ENCODE measurements around the gene GBF1.

GBF1 gene

DNA sequence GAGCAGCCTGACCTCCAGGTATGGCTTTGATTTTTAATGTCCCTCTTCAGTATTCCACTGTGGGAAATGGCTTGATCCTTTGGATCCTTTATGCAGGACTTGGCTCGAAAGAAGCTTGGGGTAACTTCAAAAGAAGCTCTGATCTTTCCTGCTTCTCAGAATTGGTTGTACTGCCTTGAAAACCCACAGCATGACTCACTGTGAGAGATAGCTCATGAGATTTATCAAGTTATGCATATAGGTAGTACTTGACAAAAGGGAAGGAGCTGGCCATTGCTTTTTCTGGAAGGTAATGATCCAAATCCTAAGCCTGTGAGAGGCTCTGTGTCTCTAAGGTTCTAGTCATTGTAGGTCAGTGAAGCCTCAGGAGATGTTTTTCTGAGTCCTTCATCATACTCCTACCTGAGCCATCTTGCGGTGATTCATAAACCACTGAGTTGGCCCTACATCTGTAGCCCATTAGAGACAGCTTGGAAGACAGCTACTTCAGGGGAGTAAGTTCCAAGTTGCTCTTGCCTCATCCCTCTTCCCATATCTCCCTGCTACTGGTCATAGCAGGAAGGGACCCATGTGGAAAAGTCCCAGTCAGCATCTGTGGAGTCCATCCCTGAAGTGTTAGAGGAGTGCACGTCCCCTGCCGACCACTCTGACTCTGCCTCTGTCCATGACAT is 113.5 kb downstream of the GBF1 start:
- no peak for DNase-seq

DNA sequence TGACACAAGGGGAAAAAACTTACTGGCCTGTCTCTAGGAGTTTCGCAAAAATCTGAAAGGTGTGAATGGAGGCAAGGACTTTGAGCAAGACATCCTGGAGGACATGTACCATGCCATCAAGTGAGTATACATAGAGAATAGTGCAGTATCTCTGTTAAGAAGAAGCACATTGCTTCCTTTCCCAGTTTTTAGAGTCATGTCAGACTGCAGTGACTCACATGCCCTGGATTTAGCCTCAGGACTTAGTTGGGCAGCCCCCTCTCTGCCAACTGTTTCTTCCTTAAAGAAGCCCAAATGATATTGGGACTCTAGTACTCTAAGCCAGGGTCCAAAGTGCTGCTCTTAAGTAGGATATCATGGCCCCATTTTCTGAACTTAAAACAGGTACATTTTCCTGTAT is 122.1 kb downstream of the GBF1 start:
- no peak for DNase-seq

DNA sequence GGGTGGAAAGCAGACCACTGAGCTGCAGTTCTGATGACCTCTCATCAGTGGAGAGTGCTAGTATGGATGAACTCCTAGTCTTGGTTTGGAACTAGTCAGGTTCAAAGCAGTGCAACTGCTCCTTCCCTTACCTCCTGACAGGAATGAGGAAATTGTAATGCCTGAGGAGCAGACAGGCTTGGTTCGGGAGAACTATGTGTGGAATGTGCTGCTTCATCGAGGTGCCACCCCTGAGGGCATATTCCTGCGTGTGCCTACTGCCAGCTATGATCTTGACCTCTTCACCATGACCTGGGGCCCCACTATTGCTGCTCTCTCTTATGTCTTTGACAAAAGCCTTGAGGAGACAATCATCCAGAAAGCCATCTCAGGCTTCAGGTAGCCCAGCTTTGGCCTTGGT is 122.7 kb downstream of the GBF1 start:
- DNase-seq: no peak

DNA sequence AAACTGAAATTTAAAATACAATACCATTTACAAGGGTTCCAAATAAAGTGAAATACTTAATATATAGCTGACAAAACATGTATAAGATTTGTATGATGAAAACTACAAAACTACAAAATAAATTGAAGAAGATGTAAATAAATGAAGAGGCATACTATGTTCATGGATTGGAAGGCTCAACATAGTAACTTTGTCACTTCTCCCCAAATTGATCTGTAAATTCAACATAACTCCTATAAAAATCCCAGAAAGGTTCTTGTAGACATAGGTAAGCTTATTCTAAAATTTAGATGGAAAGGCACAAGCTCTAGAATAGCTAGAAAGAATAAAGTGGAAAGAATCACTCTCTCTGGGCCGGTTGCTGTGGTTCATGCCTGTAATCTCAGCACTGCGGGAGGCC is 126.0 kb downstream of the GBF1 start:
- no peak for DNase-seq

DNA sequence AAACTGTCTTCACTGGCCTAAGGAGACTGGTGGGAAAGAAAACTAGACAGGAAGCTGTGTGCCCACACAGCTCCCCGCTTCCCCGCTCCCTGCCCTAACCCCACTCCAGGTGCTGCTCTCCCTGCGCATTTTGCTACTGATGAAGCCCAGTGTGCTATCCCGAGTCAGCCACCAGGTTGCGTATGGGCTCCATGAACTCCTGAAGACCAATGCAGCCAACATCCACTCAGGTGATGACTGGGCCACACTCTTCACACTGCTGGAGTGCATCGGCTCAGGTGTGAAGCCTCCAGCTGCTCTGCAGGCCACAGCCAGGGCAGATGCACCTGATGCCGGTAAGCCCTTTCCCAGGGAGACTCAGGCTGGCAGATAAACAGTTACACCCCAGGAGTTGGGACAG is 129.9 kb downstream of the GBF1 start:
- DNase-seq: no peak

DNA sequence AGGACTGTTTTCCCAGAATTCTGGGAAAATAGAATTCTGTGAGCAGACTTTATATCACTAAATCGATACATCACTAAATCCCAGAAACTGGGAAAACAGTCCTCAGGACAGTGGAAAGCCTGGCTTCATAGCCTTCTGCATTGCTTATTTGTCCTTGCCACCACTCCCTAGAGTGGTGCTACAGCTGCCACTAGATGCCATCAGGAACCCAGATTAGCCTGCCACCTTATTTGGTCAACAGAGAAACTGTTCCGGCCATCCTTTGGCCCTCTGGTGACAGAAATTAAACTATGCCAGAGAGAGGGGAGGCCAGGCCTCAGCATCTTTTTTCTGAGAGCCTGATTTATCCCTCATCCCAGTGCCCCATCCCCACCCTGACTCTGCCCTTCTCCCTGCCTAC is 130.5 kb downstream of the GBF1 start:
- DNase-seq: no peak

DNA sequence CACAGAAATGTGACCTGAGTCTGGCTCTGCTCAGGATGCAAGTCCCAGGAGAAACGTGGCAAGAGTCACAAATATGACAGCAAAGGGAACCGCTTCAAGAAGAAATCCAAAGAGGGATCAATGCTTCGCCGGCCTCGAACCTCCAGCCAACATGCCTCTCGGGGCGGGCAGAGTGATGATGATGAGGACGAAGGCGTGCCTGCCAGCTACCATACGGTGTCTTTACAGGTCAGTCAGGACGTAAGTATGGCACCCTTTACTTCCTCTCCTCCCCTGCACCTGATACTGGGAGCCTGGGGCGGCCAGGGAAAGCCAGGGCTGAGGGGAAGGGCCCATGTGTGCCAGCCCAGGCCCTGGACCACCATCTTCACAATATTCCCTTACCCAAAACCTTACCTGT is 131.6 kb downstream of the GBF1 start:
- DNase-seq: no peak

DNA sequence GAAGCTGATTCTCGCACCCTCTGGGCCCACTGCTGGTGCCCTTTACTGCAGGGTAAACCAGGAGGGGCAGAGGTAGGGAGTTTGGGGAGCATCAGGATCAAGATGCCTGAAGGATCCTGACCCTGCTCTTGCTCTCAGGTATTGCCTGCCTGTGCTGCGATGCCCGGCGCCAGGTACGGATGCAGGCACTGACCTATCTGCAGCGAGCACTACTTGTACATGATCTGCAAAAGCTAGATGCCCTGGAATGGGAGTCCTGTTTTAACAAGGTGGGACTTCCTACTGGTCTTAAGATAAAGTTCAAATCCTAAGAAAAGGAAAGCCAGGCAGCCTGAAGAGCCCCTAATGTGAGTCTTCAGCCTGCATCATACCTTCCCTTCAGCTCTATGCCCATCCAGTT is 134.1 kb downstream of the GBF1 start:
- DNase-seq: no peak

DNA sequence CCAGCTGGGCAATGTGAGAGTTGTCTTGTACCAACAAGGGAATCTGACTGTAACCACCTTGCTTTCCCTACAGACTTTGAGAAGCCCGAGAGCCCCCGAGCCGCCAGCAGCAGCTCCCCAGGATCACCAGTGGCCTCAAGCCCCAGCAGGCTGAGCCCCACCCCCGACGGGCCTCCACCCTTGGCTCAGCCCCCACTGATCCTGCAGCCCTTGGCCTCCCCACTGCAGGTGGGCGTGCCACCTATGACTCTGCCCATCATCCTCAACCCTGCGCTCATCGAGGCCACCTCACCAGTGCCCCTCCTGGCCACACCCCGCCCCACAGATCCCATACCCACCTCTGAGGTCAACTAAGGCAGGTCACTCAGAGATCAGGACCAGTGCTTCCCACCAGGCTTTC is 136.7 kb downstream of the GBF1 start:
- DNase-seq: no peak

DNA sequence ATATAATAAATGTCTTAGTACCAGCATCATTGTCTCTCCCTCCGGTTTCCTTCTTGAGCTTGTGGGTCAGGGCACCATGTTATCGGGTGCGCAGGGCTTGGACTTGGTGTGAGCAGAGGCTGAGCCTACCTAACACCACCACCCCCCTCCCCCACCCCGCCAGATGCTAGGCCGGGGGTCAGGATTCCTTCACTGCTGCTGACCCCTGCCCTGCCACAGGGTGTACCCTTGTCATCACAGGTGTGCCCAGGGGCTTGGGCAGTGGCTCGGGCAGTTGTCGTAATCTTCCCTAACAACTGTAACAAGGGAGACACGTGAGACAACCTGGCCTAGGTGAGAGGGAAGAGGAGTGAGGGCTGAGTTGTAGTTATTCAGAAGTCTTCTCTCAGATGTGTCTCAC is 137.5 kb downstream of the GBF1 start:
- DNase-seq: no peak

DNA sequence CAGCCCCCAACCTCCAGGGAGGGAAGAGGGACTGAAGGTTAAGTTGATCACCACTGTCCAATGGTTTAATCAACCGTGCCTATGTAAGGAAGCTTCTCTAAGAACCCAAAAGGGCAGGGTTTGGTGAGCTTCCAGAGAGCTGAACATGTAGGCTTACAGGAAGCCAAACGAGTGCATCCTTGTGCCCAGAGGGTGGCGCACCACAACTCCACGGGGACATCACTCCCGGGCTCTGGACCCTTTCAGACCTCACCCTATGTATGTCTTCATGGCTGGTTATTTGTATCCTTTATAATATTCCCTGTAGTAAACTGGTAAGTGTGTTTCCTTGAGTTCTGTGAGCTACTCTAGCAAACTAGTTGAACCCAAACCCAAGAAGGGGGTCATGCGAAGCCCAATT is 138.7 kb downstream of the GBF1 start:
- DNase-seq: no peak

DNA sequence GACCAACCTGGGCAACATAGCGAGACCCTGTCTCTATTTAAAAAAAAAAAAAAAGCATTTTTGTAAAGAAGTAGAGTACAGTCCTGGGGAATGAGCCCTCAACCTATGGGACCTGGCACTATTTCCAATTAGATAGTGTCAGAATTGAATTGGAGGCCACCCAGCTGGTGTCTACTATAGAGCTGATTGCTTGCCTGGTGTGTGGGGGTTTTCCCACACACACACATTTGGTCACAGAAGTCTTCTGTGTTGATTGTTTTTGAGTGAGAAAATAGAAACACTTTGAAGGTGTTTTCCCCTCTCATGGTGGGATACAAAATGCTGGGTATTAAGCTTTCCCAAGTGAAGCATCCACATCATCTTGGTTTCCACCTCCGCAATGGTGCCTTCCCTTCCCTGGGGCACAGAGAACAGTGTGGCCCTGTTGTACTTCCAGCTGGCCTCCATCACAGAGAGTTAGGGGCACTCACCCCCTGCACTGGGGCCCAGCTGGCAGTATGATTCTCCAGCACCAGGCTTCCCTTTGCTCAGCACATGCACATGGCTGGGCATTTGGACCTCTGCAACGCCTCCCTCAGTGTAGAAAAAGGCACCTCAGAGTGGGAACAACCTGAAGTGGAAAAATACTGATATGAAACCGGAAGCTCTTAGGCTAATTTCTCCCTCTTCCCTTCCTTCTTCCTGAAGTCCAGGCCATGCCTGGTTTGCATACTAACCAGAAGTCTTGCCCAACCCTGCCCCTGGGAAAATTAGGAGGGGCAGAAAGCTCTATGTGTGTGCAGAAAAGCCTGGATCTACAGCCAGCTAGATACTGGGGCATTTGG is 139.5 kb downstream of the GBF1 start:
- no peak for DNase-seq

DNA sequence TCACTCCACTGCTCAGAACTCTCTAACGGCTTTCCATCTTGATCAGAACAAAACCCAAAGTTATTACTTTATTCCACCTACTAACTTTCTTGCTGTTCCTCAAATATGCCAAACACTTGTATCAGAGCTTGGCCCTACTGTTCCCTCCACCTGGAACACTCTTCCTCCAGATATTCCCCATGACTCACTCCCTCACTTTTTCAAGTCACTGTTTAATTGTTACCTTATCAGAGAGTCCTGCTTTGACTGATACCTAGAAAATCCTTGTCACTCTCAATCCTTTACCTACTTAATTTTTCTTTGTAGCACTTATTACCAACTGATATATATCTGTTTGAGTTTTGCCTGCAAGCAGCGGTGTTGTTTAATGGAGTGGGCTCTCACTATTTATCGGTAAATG is 144.6 kb downstream of the GBF1 start:
- no peak for DNase-seq

DNA sequence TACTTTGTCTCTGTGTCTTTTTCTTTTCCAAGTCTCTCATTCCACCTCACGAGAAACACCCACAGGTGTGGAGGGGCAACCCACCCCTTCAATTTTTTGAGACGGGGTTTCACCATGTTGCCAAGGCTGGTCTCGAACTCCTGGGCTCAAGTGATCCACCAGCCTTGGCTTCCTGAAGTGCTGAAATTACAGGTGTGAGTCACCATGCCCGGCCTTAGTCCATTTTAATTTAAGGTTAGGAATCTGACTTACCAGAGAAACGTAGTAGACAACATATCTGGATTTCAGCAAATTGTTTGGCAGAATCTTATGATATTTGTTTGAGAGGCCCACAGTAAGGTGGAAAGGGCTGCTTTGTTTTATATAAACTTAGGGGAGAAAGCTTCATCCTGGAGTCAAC is 147.0 kb downstream of the GBF1 start:
- DNase-seq: no peak

DNA sequence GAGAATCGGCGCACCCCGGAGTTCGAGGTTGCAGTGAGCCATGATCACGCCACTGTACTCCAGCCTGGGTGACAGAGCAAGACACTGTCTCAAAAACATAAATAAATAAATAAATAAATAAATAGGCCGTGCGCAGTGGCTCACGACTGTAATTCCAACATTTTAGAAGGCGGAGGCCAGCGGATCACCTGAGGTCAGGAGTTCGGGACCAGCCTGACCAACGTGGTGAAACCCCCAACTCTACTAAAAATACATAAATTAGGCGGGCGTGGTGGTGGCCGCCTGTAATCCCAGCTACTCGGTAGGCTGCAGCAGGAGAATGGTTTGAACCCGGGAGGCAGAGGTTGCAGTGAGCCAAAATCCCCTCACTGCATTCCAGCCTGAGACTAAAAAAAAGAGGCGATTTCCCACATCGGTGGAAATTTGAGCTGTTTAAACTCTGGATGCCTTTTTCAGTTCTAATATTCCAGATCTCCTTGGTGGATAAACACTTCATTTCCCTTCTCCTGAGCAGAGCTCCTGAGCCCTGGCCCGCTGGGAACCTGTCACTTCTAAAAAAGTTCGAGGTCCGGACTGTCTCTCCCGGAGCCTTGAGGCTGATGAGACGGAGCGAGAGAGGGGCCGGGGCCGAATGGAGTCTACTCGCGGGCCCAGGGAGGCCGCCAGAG is 148.2 kb downstream of the GBF1 start:
- DNase-seq: no peak

DNA sequence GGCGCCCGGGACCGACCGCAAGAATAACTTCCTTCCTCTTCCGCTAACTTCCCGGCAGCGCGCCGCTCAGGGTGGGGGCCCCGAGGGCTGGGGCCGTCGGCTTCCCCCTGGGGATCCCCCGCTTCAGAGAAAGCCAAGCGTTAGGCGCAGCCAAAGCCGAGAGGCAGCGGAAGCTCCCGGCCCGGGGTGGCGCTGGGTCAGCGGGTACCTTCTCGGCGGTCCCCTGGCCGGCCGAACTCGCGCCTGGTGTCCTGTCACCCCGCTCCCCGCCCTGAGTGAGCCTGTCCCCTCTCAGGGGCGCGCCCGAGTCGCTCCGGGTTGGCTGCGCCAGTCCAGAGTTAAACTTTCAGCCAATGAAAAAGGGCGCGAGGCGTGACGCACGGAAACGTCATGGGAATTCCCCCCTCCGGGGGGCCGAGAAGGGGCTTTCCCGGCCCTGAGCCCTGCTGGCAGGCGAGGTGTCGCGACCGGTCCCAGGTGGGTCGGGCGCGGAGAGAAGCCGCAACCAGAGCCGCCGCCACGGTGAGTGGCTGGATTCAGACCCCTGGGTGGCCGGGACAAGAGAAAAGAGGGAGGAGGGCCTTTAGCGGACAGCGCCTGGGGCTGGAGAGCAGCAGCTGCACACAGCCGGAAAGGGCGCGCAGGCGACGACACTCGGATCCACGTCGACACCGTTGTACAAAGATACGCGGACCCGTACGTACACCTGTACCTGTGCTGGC is 148.9 kb downstream of the GBF1 start:
- no peak for DNase-seq

DNA sequence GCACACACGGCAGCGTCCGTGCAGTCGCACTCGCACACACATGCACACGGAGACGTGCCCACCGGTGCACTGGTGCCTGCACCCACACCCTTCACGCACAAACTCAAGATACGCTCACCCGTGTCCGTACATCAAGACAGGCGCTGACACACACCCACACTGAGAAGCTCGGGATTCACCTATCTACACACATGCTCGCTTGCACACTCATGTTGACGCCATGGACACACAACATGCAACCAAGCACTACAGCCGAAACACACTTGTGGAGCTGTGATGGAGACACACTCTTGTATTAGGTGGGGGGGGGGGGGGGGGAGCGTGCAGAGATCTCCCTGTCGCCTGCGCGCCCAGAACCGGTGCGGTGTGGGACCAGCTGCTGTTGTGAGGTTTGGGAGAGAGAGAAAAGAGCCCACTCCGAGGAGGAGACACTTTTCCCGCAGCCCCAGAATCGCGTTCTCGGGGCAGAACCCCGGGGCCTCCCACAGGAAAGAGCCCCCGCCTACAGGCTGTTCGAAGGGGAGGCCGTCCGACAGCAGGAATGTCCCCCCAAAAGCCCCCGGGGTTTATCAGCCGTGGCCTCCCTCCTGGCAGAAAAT is 149.6 kb downstream of the GBF1 start:
- DNase-seq: no peak

DNA sequence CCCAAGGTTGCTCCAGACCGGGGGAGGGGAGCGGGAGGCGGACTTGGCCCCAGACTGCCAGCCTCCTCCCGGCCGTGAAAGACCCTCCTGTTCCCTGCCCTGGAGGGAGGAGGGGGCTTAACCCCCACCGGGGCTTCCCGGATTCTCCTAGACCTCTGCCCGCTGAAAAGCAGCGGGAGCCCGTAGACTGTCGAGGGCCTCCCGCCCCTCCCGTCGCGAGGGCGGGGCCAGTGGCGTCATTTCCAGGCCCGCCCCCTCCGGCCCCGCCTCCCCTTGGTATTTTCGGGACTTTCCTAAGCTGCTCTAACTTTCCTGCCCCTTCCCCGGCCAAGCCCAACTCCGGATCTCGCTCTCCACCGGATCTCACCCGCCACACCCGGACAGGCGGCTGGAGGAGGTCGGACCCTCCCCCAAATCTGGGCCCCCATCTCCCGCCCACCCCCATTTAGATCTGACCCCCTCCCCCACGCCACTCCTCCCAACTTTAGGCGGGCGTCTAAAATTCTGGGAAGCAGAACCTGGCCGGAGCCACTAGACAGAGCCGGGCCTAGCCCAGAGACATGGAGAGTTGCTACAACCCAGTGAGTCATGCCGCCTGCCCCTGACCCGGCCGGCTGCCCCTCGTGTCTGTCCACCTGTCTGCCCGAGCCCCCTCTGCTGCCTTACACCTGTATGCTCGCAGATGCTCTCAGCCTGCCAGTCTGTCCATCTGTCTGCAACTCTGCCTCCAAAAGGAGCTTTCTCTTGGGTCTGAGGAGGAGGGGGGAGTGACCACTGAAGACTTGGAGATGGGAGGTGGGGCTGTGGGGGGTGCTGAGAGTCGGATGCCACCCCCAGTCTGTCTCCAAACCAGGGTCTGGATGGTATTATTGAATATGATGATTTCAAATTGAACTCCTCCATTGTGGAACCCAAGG is 150.3 kb downstream of the GBF1 start, which contains the start of gene NFKB2:
Gene NFKB2, plus strand, starts transcription at position 306 of the 917 bp plus-strand sequence. Its CDS starts 255 bp downstream, at position 561.
- peak; percentile 49 for DNase-seq

DNA sequence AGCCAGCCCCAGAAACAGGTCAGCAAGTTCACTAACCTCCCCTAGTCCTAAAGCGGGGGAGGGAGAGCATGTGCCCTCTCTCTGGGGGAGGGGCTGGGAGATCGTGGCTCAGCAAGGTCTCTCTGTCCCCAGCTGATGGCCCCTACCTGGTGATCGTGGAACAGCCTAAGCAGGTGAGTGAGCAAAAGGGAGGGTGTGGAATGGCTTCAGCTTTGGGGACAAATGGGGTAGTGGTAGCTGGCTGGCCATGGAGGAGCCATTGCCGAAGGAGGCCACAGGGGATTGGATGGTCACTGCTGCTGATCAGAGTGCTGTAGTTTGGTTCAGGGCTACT is 151.0 kb downstream of the GBF1 start:
- no peak for DNase-seq

DNA sequence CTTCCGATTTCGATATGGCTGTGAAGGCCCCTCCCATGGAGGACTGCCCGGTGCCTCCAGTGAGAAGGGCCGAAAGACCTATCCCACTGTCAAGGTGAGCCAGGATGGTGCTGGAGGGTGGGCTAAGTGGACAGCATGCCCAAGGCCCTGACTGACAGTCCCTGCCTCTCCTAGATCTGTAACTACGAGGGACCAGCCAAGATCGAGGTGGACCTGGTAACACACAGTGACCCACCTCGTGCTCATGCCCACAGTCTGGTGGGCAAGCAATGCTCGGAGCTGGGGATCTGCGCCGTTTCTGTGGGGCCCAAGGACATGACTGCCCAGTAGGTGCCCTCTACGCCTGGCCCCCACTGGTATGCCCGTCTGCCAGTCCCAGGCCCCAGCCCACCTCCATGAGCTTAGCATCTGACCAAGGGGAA is 151.4 kb downstream of the GBF1 start:
- DNase-seq: no peak

DNA sequence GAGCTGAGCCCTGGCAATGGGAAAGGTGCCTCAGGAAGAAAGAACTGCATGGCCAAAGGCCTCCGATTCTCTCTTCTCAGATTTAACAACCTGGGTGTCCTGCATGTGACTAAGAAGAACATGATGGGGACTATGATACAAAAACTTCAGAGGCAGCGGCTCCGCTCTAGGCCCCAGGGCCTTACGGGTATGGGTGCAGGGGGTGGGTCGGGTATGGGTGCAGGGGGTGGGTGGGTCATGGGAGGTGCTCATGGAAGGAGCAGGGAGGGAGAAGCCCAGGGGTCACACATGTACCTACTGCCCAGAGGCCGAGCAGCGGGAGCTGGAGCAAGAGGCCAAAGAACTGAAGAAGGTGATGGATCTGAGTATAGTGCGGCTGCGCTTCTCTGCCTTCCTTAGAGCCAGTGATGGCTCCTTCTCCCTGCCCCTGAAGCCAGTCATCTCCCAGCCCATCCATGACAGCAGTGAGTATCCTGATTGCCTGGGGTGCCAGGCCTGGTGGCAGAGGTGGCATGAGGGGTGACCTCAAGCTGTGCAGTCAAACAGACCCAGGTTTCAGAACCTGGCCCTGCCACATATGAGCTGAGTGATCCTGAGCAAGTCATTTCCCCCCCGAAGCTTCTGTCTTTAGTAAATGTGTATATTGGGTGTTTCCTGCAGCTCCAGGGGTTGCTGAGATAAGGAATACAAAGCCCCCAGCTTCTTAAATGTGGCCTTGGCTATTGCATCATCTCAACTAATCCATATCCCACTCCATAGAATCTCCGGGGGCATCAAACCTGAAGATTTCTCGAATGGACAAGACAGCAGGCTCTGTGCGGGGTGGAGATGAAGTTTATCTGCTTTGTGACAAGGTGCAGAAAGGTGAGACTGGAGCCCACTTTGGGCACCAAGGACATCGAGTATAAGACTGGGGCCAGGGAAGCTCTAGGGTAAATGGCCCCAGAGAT is 152.2 kb downstream of the GBF1 start:
- DNase-seq: no peak

Measured in NCI-H1694 (cell line).